GM12878 (cell line): ENCODE results near the gene JMJD4. TPM values are rescaled to one million over a fixed set of nuclear protein-coding genes. Genes with fewer than 3 reads are reported as not detected.

Source experiments
- ATAC-seq: fragments of 200-7000 bp; cut with Tn5 transposase; 3 replicates; pipeline ENCODE4 v1.9.1; 2020; ENCODE audit warnings: mild to moderate bottlenecking, moderate library complexity
- BruUV-seq: library from RNA; stranded (reverse); fragments of 400-500 nt; replicated peaks from 2 replicates; lab custom pipeline; 2021; lab: Mats Ljungman, UMichigan
- CTCF ChIA-PET: fragments of 300-600 bp; sonication (Branson Sonifier 250); formaldehyde crosslinking; extraction: SDS; loops from one replicate; lab custom pipeline; 2021; ENCODE audit warnings: inconsistent platforms; lab: Yijun Ruan, JAX
- POLR2A ChIA-PET: fragments of 350-600 bp; formaldehyde crosslinking; extraction: SDS; loops from one replicate; lab custom pipeline; 2021; ENCODE audit warnings: inconsistent platforms; lab: Charles Lee
- RAD21 ChIA-PET: fragments of 300-600 bp; sonication (Branson Sonifier 250); formaldehyde crosslinking; loops from one replicate; lab custom pipeline; 2023; ENCODE audit warnings: antibody characterized with exemption; ENCODE audit not compliant: unreplicated experiment; lab: Charles Lee
- SMC1A ChIA-PET: fragments of 300-600 bp; sonication (Branson Sonifier 250); formaldehyde crosslinking; loops from one replicate; lab custom pipeline; 2023; ENCODE audit not compliant: unreplicated experiment, uncharacterized antibody; lab: Charles Lee
- DNase-seq: peaks from one replicate; pipeline ENCODE4 v3.0.0-alpha.2; 2011; ENCODE audit warnings: low read depth, low spot score
- FAIRE-seq: peaks from 3 replicates; lab custom pipeline; 2011; peaks lifted over from hg19 to GRCh38; lab: Jason Lieb, UNC
- H2AFZ ChIP-seq: 2 replicates; pipeline ENCODE4 v1.6.0; 2011; ENCODE audit warnings: low read depth, low read length, control low read depth; ENCODE audit not compliant: control insufficient read depth
- H3K27ac ChIP-seq: 2 replicates; pipeline ENCODE4 v1.5.1; 2011; ENCODE audit warnings: control low read depth; ENCODE audit not compliant: control insufficient read depth, insufficient read depth
- H3K27me3 ChIP-seq, 2 experiments: replicated peaks in 1 of 2; 2 replicates each; pipeline versions ENCODE4 v1.6.0 to v1.6.1; 2011; ENCODE audit warnings: low read length in 1 of 2; ENCODE audit not compliant: control insufficient read depth in 2 of 2, insufficient read depth in 2 of 2
- H3K36me3 ChIP-seq, 2 experiments: 2 replicates each; pipeline ENCODE4 v1.5.1; 2011; ENCODE audit warnings: low read length in 1 of 2; ENCODE audit not compliant: control insufficient read depth in 2 of 2, insufficient read depth in 2 of 2
- H3K4me1 ChIP-seq: 2 replicates; pipeline ENCODE4 v1.6.1; 2011; ENCODE audit warnings: mild to moderate bottlenecking, low read length, moderate library complexity, mixed read lengths; ENCODE audit not compliant: control insufficient read depth, insufficient read depth
- H3K4me2 ChIP-seq: 2 replicates; pipeline ENCODE4 v1.6.0; 2011; ENCODE audit warnings: control low read depth; ENCODE audit not compliant: control insufficient read depth, insufficient read depth
- H3K4me3 ChIP-seq: fragments of 200-600 bp; sonication (generic); 2 replicates; pipeline ENCODE4 v1.5.1; 2016
- H3K79me2 ChIP-seq: 2 replicates; pipeline ENCODE4 v1.6.0; 2011; ENCODE audit warnings: low read length; ENCODE audit not compliant: control insufficient read depth, insufficient read depth
- H3K9ac ChIP-seq: 2 replicates; pipeline ENCODE4 v1.8.0; 2011; ENCODE audit warnings: low read length, control low read depth, mixed read lengths; ENCODE audit not compliant: control insufficient read depth, insufficient read depth
- H3K9me3 ChIP-seq: replicated peaks from 3 replicates; pipeline ENCODE4 v1.5.1; 2011; ENCODE audit warnings: mild to moderate bottlenecking, low read length; ENCODE audit not compliant: control insufficient read depth, insufficient read depth
- H4K20me1 ChIP-seq: 2 replicates; pipeline ENCODE4 v1.6.0; 2011; ENCODE audit not compliant: control insufficient read depth, insufficient read depth
- BRCA1 ChIP-seq: IDR thresholded peaks from 2 replicates; pipeline ENCODE4 v1.6.1; 2011; ENCODE audit warnings: low read depth, low read length, improper control_type of control experiment
- CREM ChIP-seq: IDR thresholded peaks from 2 replicates; pipeline ENCODE4 v1.6.1; 2014; ENCODE audit warnings: antibody characterized with exemption, low read depth
- FOXM1 ChIP-seq: IDR thresholded peaks from 2 replicates; pipeline ENCODE4 v1.6.1; 2012; ENCODE audit warnings: low read depth, mild to moderate bottlenecking, inconsistent platforms, low read length, moderate library complexity
- HDAC6 ChIP-seq: fragments of 200-600 bp; sonication (generic); IDR thresholded peaks from one replicate; pipeline ENCODE4 v1.8.0; 2017; ENCODE audit warnings: antibody characterized with exemption; ENCODE audit not compliant: unreplicated experiment
- PAX8 ChIP-seq: fragments of 450-650 bp; IDR thresholded peaks from 2 replicates; pipeline ENCODE4 v1.6.1; 2017; ENCODE audit warnings: mild to moderate bottlenecking, moderate library complexity
- ZNF207 ChIP-seq: fragments of 450-650 bp; IDR thresholded peaks from 2 replicates; pipeline ENCODE4 v1.6.1; 2014; ENCODE audit warnings: antibody characterized with exemption, mild to moderate bottlenecking, borderline replicate concordance
- ZSCAN29 ChIP-seq: fragments of 450-650 bp; IDR thresholded peaks from 2 replicates; pipeline ENCODE4 v1.6.1; 2017; ENCODE audit warnings: mild to moderate bottlenecking, moderate library complexity
- WGBS: methylation state at CpG from one replicate; pipeline ENCODE4 v1.1.6; 2016; ENCODE audit warnings: low lambda C conversion rate; ENCODE audit not compliant: insufficient replicate concordance, insufficient coverage; ENCODE audit errors: missing lambda C conversion rate; 5-methylcytosine and 5-hydroxymethylcytosine counted together
- in situ Hi-C: fragments of 300-500 bp; cut with MboI; formaldehyde crosslinking; loops from 9 replicates; pipeline ENCODE4 v1.14.3; 2018; ENCODE audit warnings: mixed read lengths
- intact Hi-C: fragments of 100-400 bp; cut with micrococcal nuclease; formaldehyde crosslinking; loops from one replicate; pipeline ENCODE4 v1.14.2; 2022; ENCODE audit not compliant: unreplicated experiment
- polyA plus RNA-seq, 11 experiments: library from polyadenylated mRNA; depleted of rRNA in 4 of 11; unstranded in 6 of 11; stranded (reverse) in 5 of 11; fragments of >200 nt; fragmentation: Nextera tagmentation in 4 of 11; fragmentation: Illumina TruSeq in 1 of 11; extraction: Ambion mirVana in 4 of 11; extraction: Trizol in 1 of 11; gene quantifications; 1 replicate in 1 of 11; 2 replicates in 10 of 11; pipeline versions ENCODE4 v1.2.1 to v1.2.3, GENCODE V29; 2011 to 2016; ENCODE audit warnings: inconsistent platforms in 2 of 11, missing spikeins in 2 of 11, low read depth in 1 of 11
- total RNA-seq, 4 experiments: library from RNA; depleted of rRNA in 3 of 4; stranded (reverse); fragments of >200 nt in 3 of 4; fragmentation: Illumina TruSeq in 1 of 4; extraction: Trizol in 1 of 4; gene quantifications; 2 replicates each; pipeline versions ENCODE4 v1.2.1 to v1.2.3, GENCODE V29; 2013 to 2021
- TF ChIP-seq, protein P1 (sequence below): fragments of 450-650 bp; IDR thresholded peaks from 2 replicates; pipeline ENCODE4 v1.6.1; 2016; ENCODE audit warnings: mild to moderate bottlenecking, moderate library complexity, borderline replicate concordance
- TF ChIP-seq, protein P2 (sequence below): fragments of 450-650 bp; IDR thresholded peaks from 2 replicates; pipeline ENCODE4 v1.6.1; 2018; ENCODE audit warnings: borderline replicate concordance, mild to moderate bottlenecking; ENCODE audit not compliant: partially characterized antibody

The JMJD4 gene
- total and polyA plus RNA-seq, 10 of the 15 experiments (the other 5 are each of a cell fraction or from before 2014, with no cell fraction given), result 0.89 to 38.3 (median 18.4) TPM

DNA sequence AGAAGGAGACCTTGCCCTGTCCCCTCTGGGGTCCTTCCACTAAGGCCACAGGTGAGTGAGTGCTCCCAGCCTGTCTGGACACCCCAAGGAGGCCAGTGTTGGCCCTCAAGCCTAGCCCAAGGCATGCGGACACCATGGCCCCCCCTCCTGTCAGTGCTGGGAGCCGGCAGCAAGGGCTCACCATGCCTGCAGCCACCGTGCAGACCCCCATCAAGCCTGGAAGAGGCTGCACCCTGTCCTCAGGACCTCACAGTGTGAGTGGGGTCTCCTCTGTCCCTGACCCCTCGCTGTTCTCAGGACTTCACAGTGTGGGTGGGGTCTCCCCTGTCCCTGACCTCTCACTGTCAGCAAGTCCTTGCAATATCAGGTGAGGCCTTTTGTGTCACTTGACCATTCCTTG, 47.1 kb upstream of the JMJD4 start (continued):
- TF ChIP-seq, protein P1, sequence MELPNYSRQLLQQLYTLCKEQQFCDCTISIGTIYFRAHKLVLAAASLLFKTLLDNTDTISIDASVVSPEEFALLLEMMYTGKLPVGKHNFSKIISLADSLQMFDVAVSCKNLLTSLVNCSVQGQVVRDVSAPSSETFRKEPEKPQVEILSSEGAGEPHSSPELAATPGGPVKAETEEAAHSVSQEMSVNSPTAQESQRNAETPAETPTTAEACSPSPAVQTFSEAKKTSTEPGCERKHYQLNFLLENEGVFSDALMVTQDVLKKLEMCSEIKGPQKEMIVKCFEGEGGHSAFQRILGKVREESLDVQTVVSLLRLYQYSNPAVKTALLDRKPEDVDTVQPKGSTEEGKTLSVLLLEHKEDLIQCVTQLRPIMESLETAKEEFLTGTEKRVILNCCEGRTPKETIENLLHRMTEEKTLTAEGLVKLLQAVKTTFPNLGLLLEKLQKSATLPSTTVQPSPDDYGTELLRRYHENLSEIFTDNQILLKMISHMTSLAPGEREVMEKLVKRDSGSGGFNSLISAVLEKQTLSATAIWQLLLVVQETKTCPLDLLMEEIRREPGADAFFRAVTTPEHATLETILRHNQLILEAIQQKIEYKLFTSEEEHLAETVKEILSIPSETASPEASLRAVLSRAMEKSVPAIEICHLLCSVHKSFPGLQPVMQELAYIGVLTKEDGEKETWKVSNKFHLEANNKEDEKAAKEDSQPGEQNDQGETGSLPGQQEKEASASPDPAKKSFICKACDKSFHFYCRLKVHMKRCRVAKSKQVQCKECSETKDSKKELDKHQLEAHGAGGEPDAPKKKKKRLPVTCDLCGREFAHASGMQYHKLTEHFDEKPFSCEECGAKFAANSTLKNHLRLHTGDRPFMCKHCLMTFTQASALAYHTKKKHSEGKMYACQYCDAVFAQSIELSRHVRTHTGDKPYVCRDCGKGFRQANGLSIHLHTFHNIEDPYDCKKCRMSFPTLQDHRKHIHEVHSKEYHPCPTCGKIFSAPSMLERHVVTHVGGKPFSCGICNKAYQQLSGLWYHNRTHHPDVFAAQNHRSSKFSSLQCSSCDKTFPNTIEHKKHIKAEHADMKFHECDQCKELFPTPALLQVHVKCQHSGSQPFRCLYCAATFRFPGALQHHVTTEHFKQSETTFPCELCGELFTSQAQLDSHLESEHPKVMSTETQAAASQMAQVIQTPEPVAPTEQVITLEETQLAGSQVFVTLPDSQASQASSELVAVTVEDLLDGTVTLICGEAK, result no peak
- TF ChIP-seq PAX8 (no peak), CREM (no peak), FOXM1 (no peak)

DNA sequence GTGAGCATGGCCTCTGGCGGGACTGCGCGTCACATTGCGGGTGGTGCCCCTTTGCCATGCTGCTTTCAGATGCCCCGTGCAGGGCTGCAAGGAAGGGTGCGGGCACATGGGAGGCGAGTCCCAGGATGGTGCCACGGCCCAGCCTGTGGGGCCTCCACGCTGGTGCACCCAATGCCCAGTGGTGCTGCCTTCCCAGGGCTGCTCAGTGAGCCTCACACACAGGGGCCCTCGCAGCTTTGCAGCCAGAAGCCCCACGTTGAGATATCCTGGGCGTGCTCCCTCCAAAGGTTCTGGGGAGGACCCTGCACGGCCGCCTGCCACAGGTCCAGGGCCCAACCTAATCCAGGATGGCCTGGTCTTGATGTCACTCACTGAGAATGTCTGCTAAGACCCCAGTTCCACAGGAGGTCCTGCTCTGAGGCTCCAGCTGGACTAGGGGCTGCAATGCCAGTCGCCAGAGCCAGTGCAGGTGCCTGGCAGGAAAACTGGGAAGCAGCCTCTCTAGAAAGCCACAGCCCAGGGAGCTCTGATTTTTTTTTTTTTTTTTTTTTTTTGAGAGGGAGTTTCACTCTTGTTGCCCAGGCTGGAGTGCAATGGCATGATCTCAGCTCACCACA, 46.3 kb upstream of the JMJD4 start:
- WGBS, result 97% methylated on average over 15 of the region's 15 CpGs
- peaks cover 0 to 9% of the 10 kb centered on the region in 2 experiments; a peak in 2 of 4 replicates for H3K36me3 ChIP-seq
- in situ Hi-C loops, result no loop called here
- TF ChIP-seq ZSCAN29, result no peak
- no peak for TF ChIP-seq BRCA1
- no peak for TF ChIP-seq HDAC6
- TF ChIP-seq ZNF207, result no peak
- TF ChIP-seq, protein P2, sequence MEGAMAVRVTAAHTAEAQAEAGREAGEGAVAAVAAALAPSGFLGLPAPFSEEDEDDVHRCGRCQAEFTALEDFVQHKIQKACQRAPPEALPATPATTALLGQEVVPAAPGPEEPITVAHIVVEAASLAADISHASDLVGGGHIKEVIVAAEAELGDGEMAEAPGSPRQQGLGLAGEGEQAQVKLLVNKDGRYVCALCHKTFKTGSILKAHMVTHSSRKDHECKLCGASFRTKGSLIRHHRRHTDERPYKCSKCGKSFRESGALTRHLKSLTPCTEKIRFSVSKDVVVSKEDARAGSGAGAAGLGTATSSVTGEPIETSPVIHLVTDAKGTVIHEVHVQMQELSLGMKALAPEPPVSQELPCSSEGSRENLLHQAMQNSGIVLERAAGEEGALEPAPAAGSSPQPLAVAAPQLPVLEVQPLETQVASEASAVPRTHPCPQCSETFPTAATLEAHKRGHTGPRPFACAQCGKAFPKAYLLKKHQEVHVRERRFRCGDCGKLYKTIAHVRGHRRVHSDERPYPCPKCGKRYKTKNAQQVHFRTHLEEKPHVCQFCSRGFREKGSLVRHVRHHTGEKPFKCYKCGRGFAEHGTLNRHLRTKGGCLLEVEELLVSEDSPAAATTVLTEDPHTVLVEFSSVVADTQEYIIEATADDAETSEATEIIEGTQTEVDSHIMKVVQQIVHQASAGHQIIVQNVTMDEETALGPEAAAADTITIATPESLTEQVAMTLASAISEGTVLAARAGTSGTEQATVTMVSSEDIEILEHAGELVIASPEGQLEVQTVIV, result no peak
- FAIRE-seq (no peak), ATAC-seq (no peak), DNase-seq (no peak)
- ChIA-PET POLR2A (no interaction called here), RAD21 (no interaction called here), SMC1A (no interaction called here), CTCF (no interaction called here)
- no peak overlapping the region for H3K27ac ChIP-seq
- no peak overlapping the region for H3K9ac ChIP-seq
- no peak overlapping the region for H2AFZ ChIP-seq
- no TSS peak for BruUV-seq
- H3K4me1 ChIP-seq, result peaks cover 4% of the 10 kb centered on the region
- no peaks in the 10 kb centered on the region for H3K79me2 ChIP-seq
- no peaks in the 10 kb centered on the region for H3K9me3 ChIP-seq
- H3K4me3 ChIP-seq, result no peak overlapping the region
- no peaks in the 10 kb centered on the region for H3K27me3 ChIP-seq
- no peak overlapping the region for H3K4me2 ChIP-seq
- H4K20me1 ChIP-seq, result no peaks in the 10 kb centered on the region
- intact Hi-C loops, result loop anchor here (10.0 kb wide), 1 partner anchor 47 kb away; the partner anchor contains the start of genes JMJD4 and SNAP47
